SHP77 treated with DMSO at 0.1 percent for 48 hours (cell line): Measurements from ENCODE around the gene SCN5A.

Source experiments
- DNase-seq: peaks from one replicate; lab custom pipeline; 2025; lab: John Stamatoyannopoulos, UW

The SCN5A gene

DNA sequence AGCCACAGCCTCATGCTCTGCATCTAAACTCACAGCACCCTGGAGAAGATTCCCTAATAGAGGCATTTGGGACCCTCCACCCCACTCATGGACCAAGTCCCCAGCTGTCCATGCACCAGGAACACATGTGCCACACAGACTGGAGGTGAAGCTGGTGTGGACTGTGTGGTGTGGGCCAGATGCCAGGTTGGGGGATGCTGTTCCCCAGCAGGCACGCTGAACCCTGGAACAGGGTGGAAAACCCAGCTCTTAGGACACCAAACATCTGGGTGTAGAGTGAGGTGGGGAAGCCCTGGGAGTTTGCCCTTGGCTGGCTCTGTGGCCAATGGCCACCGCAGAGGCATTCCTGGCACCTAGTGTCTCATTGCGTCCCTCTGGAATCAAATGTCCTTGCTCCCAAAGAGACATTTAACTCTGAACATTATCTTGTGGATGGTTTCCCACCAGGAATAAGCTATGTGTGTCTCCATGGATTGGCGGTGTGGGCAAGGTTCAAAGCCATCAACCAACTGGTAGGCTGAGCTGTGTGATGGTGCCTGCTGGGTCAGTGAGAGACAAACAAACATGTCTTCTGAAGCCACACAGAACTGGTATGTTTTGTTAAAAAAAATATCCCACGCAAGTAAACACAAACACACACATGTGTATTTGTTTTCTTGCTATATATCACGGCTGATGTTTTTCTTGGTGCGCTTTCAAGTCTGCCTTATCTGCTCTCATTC lies 88.3 kb downstream of the SCN5A start:
- DNase-seq = no peak

DNA sequence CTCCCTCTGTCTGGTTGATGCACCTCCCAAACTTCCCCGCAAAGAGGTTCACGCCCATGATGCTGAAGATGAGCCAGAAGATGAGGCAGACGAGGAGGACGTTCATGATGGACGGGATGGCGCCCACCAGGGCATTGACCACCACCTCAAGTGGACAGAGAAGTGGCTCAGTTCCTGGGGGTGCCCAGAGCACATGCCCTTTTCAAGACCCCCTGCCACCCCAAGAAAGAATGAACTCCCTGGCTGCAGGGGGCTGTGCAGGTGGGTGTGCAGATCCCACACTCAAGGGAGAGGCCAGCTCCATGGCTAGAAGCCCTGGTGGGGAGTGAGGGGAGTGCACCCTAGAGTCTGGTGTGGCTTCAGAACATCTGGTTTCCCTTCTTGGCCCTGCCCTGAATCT lies 89.2 kb downstream of the SCN5A start:
- no peak for DNase-seq

DNA sequence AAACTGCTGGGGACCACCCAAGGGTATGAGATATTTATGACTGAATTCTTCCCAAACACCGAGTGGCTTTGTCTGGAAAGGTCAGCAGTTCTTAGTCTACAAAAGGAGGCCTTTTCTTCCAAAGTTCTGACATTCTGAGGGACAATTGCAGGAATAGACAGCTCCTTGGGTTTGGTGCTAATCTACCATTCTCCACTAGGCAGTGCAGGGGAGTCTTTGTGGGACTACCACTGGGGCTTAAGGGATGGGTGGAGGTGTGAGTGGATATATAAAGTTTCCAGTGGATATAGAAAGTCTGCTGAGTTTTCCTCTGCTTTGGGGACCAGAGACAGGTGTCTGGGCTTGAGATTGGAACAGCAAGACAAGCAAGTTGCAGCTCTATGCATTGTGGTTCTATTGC lies 90.6 kb downstream of the SCN5A start:
- DNase-seq = no peak

DNA sequence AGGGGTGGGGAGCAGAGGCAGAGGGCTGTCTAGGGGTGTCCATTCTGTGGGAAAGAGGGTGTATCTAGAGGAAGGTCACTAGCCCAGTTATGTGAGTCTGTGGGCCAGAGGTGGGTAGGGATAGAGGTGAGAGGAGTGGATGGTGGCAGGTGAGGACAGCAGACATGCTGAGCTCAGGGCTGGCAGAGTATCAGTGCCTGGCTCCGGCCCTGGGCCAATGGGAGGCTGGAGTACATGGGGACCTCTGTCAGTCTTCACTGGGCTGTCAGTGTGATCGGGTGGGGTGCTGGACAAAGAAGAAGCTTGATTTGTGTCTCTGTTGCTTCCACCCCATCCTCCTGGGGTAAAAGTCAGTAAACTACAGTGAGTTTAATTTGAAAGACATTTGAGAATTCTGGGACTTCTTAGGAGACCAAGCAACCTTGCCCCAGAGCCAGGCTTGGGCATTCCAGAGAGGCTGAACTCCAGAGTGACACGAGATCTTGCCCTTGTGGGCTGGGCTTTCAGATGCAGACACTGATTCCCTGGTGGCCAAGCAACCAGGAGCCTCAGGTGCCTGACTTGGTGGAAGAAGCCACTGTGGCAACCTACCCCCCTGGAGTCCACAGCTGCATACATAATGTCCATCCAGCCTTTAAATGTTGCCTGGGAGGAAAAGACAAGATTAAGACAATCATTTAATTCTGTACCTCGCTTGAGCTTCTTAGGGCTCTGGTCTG lies 92.7 kb downstream of the SCN5A start:
- no peak for DNase-seq

DNA sequence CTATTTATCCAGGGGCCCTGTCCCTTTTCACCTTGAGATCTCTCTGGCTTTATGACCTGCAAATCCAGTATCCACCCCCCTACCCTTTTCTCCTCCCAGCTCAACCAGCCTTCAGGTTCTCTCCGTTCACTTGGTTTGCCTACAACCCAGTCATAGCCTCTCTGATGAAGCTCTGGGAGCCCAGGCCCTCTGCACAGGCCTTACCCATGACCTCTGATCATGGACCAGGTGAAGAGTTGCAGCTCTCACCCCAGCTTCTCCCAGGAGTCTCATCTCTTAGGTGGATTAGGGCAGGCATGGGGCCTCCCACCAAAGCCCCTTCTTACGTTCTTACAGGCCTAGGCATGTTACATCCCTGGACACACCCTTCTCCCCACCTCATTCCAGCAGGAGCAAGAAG lies 93.6 kb downstream of the SCN5A start:
- no peak for DNase-seq

DNA sequence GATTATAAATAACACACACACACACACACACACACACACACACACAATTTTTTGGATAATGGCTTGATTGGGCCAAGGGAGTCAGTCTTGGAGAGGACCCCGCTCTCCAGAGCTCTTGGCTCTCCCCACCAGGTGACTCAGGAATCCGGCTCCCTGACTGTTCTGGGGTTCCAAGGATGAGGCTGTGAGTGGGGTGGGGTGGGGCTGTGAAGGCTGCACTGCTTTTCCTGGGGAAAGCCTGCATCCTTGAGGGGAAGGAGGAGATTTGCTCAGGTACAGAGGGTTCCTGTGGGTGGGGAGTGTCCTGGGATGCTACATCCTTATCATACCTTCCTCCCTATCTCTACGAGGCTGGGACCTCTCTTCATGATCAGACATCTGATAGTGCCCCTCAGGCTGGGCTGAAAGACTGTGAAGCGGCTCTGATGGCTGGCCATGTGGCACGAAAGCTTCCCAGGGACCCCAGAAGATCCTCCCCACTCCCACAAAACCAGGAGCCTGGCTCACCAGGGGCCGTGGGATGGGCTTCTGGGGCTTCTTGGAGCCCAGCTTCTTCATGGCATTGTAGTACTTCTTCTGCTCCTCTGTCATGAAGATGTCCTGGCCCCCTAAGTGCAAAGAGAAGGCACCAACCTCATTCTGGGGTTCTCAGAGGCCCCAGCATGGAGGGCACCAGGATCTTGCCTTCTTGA lies 94.2 kb downstream of the SCN5A start:
- no peak for DNase-seq

DNA sequence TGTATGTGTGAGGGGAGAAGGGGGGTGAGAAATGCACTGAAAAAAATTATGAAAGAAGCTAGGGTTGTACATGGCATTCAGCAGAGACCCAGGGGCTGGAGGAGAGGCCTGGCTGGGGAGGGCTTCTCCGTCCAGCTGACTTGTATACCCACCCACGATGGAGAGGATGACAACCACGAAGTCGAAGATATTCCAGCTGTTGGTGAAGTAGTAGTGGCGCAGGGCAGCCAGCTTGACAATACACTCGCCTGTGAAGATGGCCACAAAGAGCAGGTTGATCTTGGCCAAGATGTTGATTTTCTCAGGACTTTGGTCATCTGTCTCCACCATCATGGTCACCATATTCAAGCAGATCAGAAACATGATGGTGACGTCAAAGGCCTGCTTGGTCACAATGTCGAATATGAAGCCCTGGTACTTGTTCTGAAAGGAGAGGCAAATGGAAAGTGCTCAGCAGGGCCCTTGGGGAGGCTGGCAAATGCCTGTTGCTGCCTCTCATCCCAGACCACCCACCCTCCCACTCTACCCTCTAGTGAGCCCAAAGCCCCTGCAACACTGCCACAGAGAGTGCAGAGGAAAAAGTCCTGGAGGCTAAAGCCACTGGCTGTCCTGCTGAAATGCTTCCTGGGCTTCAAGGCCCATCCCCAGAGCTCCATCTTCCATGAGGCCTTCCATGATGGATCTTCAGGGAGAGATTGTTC lies 95.2 kb downstream of the SCN5A start:
- DNase-seq = no peak

DNA sequence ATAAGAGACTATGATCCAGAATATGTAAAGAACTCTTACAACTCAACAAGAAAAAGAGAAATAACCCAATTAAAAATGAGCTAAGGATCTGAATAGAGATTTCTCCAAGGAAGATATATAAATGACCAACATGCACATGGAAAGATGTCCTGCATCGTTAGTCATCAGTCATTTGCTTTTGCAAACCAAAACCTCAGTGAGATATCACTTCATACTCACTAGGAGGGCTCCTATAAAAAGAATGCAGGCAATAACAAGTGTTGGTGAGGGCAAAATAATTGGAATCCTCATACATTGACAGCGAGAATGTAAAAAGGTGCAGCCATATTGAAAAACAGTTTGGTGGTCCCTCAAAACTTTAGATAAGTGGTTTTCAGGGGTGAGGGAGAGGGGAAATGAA lies 96.4 kb downstream of the SCN5A start:
- no peak for DNase-seq

DNA sequence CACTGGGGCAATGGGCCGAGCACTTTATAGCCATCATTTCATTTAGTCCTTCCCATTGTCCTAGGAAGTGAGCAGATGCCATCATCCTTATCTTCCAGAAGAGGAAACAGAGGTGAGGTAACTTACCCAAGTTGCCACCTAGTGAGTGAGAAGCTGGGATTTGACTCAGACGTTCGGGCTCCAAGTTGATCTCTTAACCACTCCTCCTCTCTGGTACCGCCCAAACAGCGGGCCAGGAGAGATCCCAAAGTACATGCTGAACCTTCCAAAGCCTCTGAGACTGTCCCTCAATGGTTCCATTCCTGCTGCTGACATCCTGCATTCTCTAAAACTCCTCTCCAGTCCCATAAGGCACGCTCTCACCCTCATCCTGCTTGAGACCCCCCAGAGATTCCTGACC lies 97.1 kb downstream of the SCN5A start:
- DNase-seq = no peak

DNA sequence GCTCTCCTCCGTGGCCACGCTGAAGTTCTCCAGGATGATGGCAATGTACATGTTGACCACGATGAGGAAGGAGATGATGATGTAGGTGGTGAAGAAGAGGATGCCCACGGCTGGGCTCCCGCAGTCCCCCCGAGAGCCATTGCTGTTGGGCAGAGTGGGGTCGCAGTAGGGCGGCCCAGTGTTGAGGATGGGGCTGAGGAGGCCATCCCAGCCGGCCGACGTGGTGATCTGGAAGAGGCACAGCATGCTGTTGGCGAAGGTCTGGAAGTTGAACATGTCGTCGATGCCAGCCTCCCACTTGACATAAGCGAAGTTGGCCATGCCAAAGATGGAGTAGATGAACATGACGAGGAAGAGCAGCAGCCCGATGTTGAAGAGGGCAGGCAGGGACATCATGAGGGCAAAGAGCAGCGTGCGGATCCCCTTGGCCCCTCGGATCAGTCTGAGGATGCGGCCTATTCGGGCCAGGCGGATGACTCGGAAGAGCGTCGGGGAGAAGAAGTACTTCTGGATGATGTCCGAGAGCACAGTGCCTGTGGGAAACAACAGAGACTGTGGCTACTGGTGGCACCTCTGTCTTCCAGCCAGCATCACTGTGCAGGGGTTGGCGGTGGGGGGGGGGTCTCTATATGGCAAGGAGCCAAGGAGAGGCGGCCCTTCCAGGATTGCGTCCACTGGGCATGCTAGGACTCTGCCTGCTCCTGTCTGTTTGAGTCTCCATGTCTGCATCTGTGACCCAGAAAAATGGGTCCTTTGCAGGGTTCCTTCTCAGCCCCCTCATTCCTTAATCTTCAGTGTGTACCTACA lies 98.3 kb downstream of the SCN5A start:
- no peak for DNase-seq

DNA sequence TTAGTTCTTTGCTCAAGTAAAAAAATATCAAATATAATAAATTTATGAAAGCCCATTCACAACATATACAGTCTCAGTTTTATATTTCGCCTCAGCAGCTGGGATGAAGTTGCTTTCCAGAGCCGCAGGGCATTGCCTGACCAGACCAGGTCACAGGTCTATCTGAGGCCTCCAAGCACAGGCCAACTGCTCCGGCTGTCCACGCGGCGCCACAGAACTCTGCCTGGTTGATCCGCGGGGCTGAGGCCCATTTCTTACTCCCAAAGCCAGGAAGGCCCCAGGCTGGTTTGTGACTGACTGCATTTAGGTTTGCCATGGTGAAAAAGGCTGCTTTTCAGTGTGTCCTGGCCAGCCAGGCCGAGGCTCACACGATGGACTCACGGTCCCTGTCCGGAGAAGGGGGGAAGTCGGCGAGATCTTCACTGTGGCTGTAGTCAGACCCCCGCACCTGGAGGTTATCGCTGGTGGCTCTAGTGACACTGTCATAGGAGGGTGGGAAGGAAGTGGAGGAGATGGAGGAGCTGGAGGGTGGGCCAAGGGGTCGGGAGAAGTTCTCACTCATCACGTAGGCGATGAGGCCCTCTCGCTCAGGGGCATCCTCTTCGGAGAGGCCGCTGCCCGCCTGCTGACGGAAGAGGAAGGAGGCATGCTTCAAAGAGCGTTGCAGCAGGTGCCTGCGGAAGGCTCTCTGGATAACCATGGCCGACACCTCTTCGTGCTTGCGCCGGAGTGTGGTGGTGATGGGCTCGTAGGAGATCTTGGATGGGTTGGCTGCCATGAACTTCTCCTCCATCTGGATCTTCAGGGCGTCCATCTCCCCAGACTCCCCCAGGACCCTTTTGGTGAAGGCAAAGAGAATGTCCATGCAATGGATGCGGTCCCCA lies 99.3 kb downstream of the SCN5A start:
- DNase-seq = no peak

DNA sequence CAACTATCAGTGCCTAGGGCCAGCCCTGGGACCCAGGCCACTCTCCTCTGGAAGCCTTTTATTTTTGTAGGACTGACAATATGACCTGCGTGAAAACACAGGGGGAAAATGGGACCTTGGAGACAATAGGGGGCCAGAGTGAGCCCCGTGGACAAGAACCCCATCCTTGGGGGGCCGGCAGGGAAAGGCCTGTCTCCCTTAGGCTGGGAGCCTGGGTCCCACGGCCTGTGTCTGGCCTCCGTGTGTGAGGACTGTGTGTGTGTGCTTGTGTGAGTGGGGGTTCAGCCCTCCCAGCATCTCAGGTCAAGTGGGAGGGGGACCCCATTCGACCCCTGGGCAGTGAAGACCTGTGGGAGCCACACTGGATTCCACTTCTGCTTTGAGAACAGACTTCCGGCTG lies 100.0 kb downstream of the SCN5A start:
- no peak for DNase-seq

DNA sequence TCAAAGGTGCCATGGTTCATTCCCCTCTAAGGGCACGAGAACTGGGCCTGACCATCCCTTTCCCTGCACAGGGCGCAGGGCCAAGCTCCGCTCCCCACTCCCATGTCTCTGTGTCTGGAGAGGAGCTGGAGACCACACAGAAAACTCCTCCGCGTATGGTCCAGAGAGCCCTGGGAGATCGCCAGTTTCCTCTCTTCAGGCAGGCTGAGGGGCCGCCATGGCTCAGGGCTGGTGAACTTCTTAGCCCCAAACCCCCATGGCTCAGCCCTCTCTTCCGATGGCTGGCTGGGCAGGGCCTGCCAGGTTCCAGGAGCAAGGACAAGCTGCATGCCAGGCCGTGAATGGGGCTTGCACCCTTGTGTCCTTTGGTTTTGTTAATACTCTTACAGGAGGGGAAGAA lies 100.4 kb downstream of the SCN5A start:
- DNase-seq = no peak

DNA sequence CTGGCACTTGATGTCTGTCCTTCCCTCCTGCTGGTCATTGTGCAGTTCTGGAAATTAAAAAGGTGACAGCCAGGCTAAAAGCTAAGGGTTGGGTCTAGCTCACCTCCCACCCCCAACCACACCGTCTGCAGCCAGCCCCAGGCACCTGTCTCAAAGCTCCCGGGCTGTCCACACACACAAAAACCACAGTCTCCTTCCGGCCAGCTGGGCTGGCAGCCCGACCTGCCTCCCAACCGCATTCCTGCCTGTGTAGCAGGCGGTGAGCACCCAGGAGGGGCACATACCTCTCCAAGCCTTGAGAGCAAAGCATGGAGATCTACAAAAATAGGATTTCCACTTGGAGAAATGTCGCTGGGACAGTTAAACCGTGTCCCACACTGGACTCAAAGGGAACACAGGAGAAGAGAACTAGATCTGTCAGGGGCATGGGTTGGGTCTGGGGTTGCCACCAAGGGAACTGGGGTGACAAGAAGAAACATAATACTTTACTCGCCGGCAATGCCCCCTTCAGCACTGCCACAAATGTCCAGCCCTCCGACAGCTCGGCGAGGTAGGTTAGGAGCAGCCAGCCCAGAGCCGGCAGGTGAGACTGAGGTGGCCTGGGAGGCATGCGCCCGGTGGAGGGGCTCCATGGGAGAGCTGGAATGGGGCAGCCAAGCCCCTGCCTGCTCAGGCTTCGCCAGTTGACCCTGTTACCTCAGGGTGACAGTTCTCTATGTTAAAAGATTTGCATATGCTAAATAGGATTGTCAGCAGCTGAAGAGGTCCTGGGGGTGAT lies 101.1 kb downstream of the SCN5A start:
- no peak for DNase-seq

DNA sequence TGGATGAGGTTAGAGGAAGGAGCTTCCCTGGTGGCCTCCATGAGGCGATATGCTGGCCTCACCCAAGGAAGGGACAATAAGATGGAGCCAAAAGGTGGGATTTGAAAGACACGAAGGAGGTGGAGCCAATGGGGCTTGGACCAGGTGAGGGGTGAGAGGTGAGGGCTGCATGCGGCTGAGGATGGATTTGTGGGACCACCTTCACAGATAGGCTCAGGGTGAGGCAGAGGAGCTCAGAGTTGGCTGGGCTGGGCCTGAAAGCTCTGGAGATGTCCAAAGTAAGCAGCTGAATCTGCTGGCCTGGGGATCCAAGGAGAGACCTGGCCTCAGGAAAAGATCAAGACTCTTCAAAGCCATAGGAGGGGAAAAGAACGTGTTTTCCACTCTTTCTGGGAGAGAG lies 103.5 kb downstream of the SCN5A start:
- no peak for DNase-seq

DNA sequence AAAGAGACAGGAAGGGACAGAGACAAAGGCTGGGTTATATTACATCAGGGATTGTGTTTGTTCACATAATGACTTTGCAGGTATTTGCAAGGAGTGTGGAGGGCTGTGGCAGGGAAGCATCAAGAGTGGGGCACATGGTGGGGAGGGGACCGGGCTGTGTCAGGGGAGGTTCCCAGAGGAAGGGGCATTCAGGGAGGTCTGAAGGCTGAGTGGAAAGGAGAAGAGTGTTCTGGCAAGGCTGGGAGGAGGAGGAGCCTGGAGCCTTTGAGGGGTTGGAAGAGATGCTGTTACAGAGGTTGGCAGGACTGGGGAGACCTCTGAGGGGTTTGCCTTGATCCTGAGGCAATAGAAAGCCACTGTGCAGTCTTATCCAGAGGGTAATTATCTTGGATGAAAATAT lies 103.9 kb downstream of the SCN5A start:
- no peak for DNase-seq

DNA sequence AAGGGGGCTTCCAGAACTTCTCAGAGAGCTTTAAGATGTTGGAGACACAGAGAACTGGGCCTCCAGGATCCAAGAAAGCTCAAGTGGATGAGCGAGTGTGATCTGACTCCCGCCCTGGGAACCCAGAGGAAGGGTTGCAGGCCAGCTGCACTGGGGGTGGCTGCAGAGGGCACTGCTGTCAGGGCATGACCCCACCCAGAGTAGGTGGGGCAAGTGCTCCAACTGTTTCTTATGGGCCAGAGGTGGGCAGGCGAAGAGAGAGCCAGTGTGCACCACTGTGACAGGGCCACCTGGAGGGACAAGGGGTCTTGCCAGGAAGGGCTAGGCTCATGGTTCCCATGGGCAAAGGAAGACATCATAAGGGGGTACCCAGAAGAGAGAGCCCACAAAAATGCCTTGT lies 104.6 kb downstream of the SCN5A start:
- no peak for DNase-seq

DNA sequence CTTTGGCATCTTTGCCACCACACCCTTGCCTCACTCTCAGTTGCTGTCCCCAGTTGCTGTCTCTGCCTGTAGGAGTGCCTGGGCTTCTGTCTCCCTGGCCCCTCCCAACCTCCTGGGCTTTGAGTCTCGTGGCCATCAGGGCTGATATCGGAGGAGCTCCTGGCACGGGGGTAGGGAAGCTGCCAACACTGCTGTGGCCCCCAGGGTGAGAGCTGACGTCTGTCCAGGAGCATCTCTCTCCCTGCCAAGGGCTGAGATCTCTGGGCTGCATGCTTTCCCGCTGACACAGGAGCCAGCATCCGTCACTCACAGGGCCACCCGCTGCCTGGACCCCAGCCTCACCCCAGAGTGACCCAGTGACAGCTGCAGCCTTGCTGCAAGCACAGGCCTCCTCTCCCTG lies 105.9 kb downstream of the SCN5A start:
- no peak for DNase-seq

DNA sequence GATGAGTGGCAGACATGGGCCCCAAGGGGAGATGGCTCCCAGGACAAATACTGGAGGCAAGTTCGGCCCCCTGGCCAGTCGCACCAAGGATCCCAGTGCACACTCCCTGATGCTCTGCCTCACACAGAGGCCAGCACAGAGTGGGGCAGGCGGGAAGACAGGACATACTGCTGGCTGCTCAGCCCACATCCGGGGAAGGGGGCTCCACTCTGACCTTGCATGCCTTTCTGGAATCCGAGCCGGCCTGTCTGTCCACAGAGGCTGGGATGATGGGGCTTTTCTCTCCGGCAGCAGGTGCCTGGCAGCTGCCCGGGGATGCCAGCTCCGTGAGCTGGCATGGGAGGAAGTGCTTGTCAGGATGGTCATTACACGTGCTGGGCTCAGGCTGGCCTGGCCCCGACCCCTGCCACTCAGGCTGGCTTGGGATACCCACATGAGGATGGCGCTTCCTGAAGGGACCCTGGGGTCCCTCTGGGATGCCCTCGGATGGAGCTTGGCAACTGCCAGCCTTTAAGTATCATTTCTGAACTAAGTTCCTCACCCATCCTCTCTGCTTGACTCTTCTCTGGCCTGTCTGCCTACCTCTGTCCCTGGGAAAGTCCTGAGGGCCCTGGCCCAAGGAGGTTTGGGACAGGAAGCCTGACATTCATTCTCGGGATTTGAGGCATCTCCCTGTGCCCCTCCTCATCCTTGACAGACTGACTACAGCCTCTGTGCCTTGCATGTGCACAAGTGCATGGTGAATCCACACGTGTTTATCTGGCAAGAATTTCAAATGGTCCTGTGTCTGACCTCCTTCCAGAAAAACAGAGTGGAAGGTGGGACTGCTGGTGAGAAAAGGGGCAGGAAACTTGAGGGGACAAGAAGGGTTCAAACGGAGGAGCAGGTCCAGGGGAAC lies 106.8 kb downstream of the SCN5A start:
- no peak for DNase-seq
